HCT116 (cell line): Measurements from ENCODE around the gene PLXDC1. TPM values are rescaled to one million over a fixed set of nuclear protein-coding genes. Genes with fewer than 3 reads are reported as not detected.

Source experiments
- ATAC-seq: fragments of 200-7000 bp; cut with Tn5 transposase; 2 replicates; pipeline ENCODE4 v1.9.1; 2020; ENCODE audit warnings: mild to moderate bottlenecking, moderate library complexity
- BruUV-seq: library from RNA; stranded (reverse); fragments of 400-500 nt; replicated peaks from 2 replicates; lab custom pipeline; 2021; lab: Mats Ljungman, UMichigan
- CTCF ChIA-PET: fragments of 300-600 bp; sonication (Branson Sonifier 250); formaldehyde crosslinking; loops from one replicate; lab custom pipeline; 2021; ENCODE audit warnings: antibody characterized with exemption; lab: Charles Lee
- POLR2A ChIA-PET: fragments of 300-600, 350-600 bp; sonication (Branson Sonifier 250); formaldehyde crosslinking; loops from one replicate; lab custom pipeline; 2021; ENCODE audit warnings: antibody characterized with exemption; lab: Charles Lee
- RAD21 ChIA-PET, 2 experiments: fragments of 300-600 bp; sonication (Branson Sonifier 250); formaldehyde crosslinking; loops; one replicate each; lab custom pipeline; 2023; ENCODE audit warnings: low total read pairs in 2 of 2; ENCODE audit not compliant: uncharacterized antibody in 2 of 2, unreplicated experiment in 2 of 2, low non-redundant PET in 1 of 2; lab: Charles Lee
- DNase-seq: peaks from one replicate; pipeline ENCODE4 v3.0.0-alpha.2; 2010; ENCODE audit warnings: low read depth, low spot score
- H2AFZ ChIP-seq: fragments of 200-600 bp; shearing (Covaris generic), sonication (generic); 2 replicates; pipeline ENCODE4 v1.6.1; 2017; ENCODE audit warnings: low read depth, mixed run types, mixed read lengths, antibody characterized with exemption, low read length; ENCODE audit not compliant: poor library complexity, severe bottlenecking
- H3K27ac ChIP-seq: 2 replicates; pipeline ENCODE4 v1.5.1; 2012; ENCODE audit warnings: low read depth, low read length
- H3K27me3 ChIP-seq: fragments of 200-600 bp; sonication (generic); 2 replicates; pipeline ENCODE4 v1.6.1; 2016; ENCODE audit warnings: mixed run types, low read length, mixed read lengths; ENCODE audit not compliant: insufficient read depth
- H3K36me3 ChIP-seq, 2 experiments: fragments of 200-500 bp in 1 of 2; fragments of 200-600 bp in 1 of 2; sonication (Bioruptor generic) in 1 of 2; sonication (generic) in 1 of 2; 2 replicates each; pipeline versions ENCODE4 v1.5.1 to v1.6.1; 2014 to 2016; ENCODE audit warnings: low read length in 2 of 2, inconsistent platforms in 1 of 2, mixed read lengths in 1 of 2, mixed run types in 1 of 2; ENCODE audit not compliant: insufficient read depth in 2 of 2, control insufficient read depth in 1 of 2
- H3K4me1 ChIP-seq, 2 experiments: fragments of 200-600 bp in 1 of 2; sonication (generic) in 1 of 2; 2 replicates each; pipeline versions ENCODE4 v1.5.1 to v1.6.1; 2012 to 2017; ENCODE audit warnings: low read length in 2 of 2, inconsistent platforms in 1 of 2, mild to moderate bottlenecking in 1 of 2, mixed read lengths in 1 of 2, mixed run types in 1 of 2, moderate library complexity in 1 of 2; ENCODE audit not compliant: insufficient read depth in 2 of 2, control insufficient read depth in 1 of 2
- H3K4me2 ChIP-seq: fragments of 200-600 bp; sonication (generic); 2 replicates; pipeline ENCODE4 v1.6.1; 2017; ENCODE audit warnings: mixed run types, low read length, mixed read lengths
- H3K4me3 ChIP-seq, 2 experiments: fragments of 200-600 bp in 1 of 2; sonication (generic) in 1 of 2; replicated peaks in 1 of 2; 2 replicates each; pipeline ENCODE4 v1.5.1; 2011 to 2016; ENCODE audit warnings: low read length in 2 of 2, control low read depth in 1 of 2, low read depth in 1 of 2, mild to moderate bottlenecking in 1 of 2, mixed read lengths in 1 of 2, mixed run types in 1 of 2
- H3K79me2 ChIP-seq: fragments of 200-600 bp; sonication (generic); 2 replicates; pipeline ENCODE4 v1.6.1; 2017; ENCODE audit warnings: mild to moderate bottlenecking, mixed run types, low read length, moderate library complexity, mixed read lengths; ENCODE audit not compliant: insufficient read depth
- H3K9ac ChIP-seq: fragments of 200-600 bp; sonication (generic); 2 replicates; pipeline ENCODE4 v1.6.1; 2016; ENCODE audit warnings: low read length, mixed read lengths
- H3K9me2 ChIP-seq: fragments of 200-600 bp; sonication (generic), shearing (Covaris generic); 2 replicates; pipeline ENCODE4 v1.6.1; 2017; ENCODE audit warnings: mixed run types, mild to moderate bottlenecking, moderate library complexity; ENCODE audit not compliant: insufficient read depth
- H3K9me3 ChIP-seq, 2 experiments: fragments of 200-500 bp in 1 of 2; fragments of 200-600 bp in 1 of 2; sonication (Bioruptor generic) in 1 of 2; sonication (generic) in 1 of 2; 2 replicates each; pipeline ENCODE4 v1.6.1; 2014 to 2017; ENCODE audit warnings: low read length in 2 of 2, mixed read lengths in 2 of 2, inconsistent platforms in 1 of 2, low read depth in 1 of 2, mild to moderate bottlenecking in 1 of 2, mixed run types in 1 of 2, moderate library complexity in 1 of 2; ENCODE audit not compliant: control insufficient read depth in 1 of 2, insufficient read depth in 1 of 2
- H4K20me1 ChIP-seq: fragments of 200-600 bp; sonication (generic), shearing (Covaris generic); 2 replicates; pipeline ENCODE4 v1.6.1; 2017; ENCODE audit warnings: mixed run types, mild to moderate bottlenecking, moderate library complexity; ENCODE audit not compliant: insufficient read depth
- ATF3 ChIP-seq: IDR thresholded peaks from 2 replicates; pipeline ENCODE4 v1.6.1; 2012
- CBX3 ChIP-seq: IDR thresholded peaks from 2 replicates; pipeline ENCODE4 v1.6.1; 2012; ENCODE audit warnings: low read depth
- CEBPB ChIP-seq: IDR thresholded peaks from 2 replicates; pipeline ENCODE4 v1.6.1; 2012; ENCODE audit warnings: low read depth
- EZH2 ChIP-seq: fragments of 200-600 bp; sonication (generic); IDR thresholded peaks from 2 replicates; pipeline ENCODE4 v1.6.1; 2017; ENCODE audit warnings: antibody characterized with exemption, mixed run types
- EZH2phosphoT487 ChIP-seq: fragments of 200-600 bp; IDR thresholded peaks from 2 replicates; pipeline ENCODE4 v1.6.1; 2018; ENCODE audit warnings: antibody characterized with exemption, borderline replicate concordance
- MAX ChIP-seq: IDR thresholded peaks from 2 replicates; pipeline ENCODE4 v1.6.1; 2012
- POLR2A ChIP-seq: IDR thresholded peaks from 2 replicates; pipeline ENCODE4 v1.7.0; 2011; ENCODE audit warnings: borderline replicate concordance; ENCODE audit not compliant: insufficient read depth, insufficient read length; ENCODE audit errors: extremely low read depth
- POLR2AphosphoS5 ChIP-seq: IDR thresholded peaks from 2 replicates; pipeline ENCODE4 v1.6.1; 2011; ENCODE audit warnings: mild to moderate bottlenecking, low read depth, low read length, moderate library complexity
- REST ChIP-seq: IDR thresholded peaks from 2 replicates; pipeline ENCODE4 v1.6.1; 2012; ENCODE audit warnings: low read depth
- TCF7L2 ChIP-seq: IDR thresholded peaks from 2 replicates; pipeline ENCODE4 v1.7.0; 2011; ENCODE audit warnings: borderline replicate concordance, inconsistent platforms; ENCODE audit not compliant: insufficient read depth, insufficient read length; ENCODE audit errors: extremely low read depth
- YY1 ChIP-seq: IDR thresholded peaks from 2 replicates; pipeline ENCODE4 v1.6.1; 2011; ENCODE audit warnings: low read length, low read depth, moderate library complexity, mild to moderate bottlenecking; ENCODE audit not compliant: insufficient replicate concordance; ENCODE audit errors: extremely low read depth
- ZBTB33 ChIP-seq: IDR thresholded peaks from 2 replicates; pipeline ENCODE4 v1.6.1; 2011; ENCODE audit warnings: mild to moderate bottlenecking, low read length, moderate library complexity; ENCODE audit not compliant: insufficient replicate concordance; ENCODE audit errors: extremely low read depth
- ZFX ChIP-seq: fragments of 450-650 bp; IDR thresholded peaks from 2 replicates; pipeline ENCODE4 v1.6.1; 2017
- ZNF274 ChIP-seq: fragments of 200-500 bp; sonication (Bioruptor generic); IDR thresholded peaks from 2 replicates; pipeline ENCODE4 v1.6.1; 2014; ENCODE audit warnings: mild to moderate bottlenecking, low read depth, low read length, inconsistent platforms
- intact Hi-C: fragments of 100-400 bp; cut with micrococcal nuclease; formaldehyde crosslinking; loops from 2 replicates; pipeline ENCODE4 v1.10.0; 2022
- total RNA-seq: library from RNA; stranded (reverse); gene quantifications from one replicate; pipeline ENCODE4 v1.2.1, GENCODE V29; 2021; ENCODE audit not compliant: unreplicated experiment

Gene PLXDC1
- total RNA-seq, 1 experiment from 2014 or later, result 1.8 TPM

DNA sequence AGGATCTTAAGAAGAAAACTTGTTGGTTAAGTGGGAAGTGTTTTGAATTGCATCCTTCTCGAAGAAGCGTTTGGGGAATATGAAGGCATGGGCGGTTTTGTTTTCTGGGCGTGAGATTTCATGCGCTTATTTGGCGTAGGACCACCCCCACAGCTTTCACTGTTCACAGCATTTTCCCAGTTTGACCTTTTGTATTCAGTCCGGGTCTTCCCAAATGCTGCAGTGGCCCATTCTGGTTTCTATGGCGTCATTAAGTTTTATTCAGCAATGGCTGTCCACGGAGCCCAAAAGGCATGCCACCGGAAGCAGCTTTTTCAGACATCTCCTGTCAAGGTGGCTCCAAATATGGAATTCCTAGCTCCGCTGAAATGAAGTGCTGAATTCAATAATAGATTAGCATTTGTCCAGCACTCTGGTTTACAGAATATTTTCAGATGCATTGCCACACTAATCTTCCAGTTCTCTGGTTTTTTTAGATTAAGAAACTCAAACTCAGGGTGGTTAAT, 93.7 kb downstream of the PLXDC1 start:
- no peaks in the 10 kb centered on the region; the same call in 1 of the 2 replicates for H3K9me2 ChIP-seq
- TF ChIP-seq EZH2phosphoT487 (no peak), CEBPB (no peak), CBX3 (no peak), MAX (no peak), EZH2 (no peak), ZFX (no peak)
- TF ChIP-seq, all 23 proteins: peak for 0
- no peak for ATAC-seq
- DNase-seq, result no peak
- Histone ChIP-seq H3K4me1 (peaks cover 4 to 15% of the 10 kb centered on the region in 2 experiments; a peak in 3 of 4 replicates), H3K4me2 (peak overlapping the region; percentile 84), H3K27me3 (no peaks in the 10 kb centered on the region), H4K20me1 (no peaks in the 10 kb centered on the region), H3K9me3 (peaks cover 0 to 8% of the 10 kb centered on the region in 2 experiments; a peak in 1 of 4 replicates), H2AFZ (no peak overlapping the region), H3K27ac (no peak overlapping the region), H3K79me2 (no peaks in the 10 kb centered on the region), H3K36me3 (no peaks in the 10 kb centered on the region), H3K4me3 (peak overlapping the region; percentile 73 to 77), H3K9ac (peak overlapping the region; percentile 64)
- CTCF ChIA-PET, result no interaction called here
- intact Hi-C loops, result no loop called here
- RAD21 ChIA-PET, result no interaction called here
- BruUV-seq, result no TSS peak
- POLR2A ChIA-PET, result no interaction called here

- no peak for DNase-seq
- Histone ChIP-seq H3K9me3 (peaks cover 0 to 8% of the 10 kb centered on the region in 2 experiments; a peak in 1 of 4 replicates), H3K36me3 (no peaks in the 10 kb centered on the region), H3K4me2 (no peak overlapping the region), H3K79me2 (no peaks in the 10 kb centered on the region), H3K9ac (no peak overlapping the region), H3K4me1 (peaks cover 4 to 15% of the 10 kb centered on the region in 2 experiments; a peak in 3 of 4 replicates), H2AFZ (no peak overlapping the region), H3K9me2 (no peaks in the 10 kb centered on the region; the same call in 1 of the 2 replicates), H3K27me3 (no peaks in the 10 kb centered on the region), H4K20me1 (no peaks in the 10 kb centered on the region), H3K4me3 (no peak overlapping the region), H3K27ac (no peak overlapping the region)
- BruUV-seq, result no TSS peak
- intact Hi-C loops, result no loop called here
- POLR2A ChIA-PET, result no interaction called here
- no peak for ATAC-seq
- RAD21 ChIA-PET, result no interaction called here
- CTCF ChIA-PET, result no interaction called here
- TF ChIP-seq TCF7L2, result no peak
- TF ChIP-seq REST, result no peak
- no peak for TF ChIP-seq CEBPB
- TF ChIP-seq POLR2A, result no peak
- TF ChIP-seq ZBTB33, result no peak
- TF ChIP-seq ATF3, result no peak
- no peak for TF ChIP-seq ZNF274
- no peak for TF ChIP-seq YY1
- TF ChIP-seq POLR2AphosphoS5, result no peak
These were observed 97.3 kb downstream of the PLXDC1 start for GRCh38 chr17:39054111-39054645.
